Nephron (organoid): ENCODE results near the gene CFAP61.

ENCODE experiments used
- H3K27ac Mint-ChIP-seq, 3 experiments: 2 replicates each; pipeline ENCODE4 v1.8.0; 2020; ENCODE audit warnings: mixed read lengths in 3 of 3, mild to moderate bottlenecking in 2 of 3, moderate library complexity in 1 of 3
- H3K27me3 Mint-ChIP-seq: 2 replicates; pipeline ENCODE4 v1.8.0; 2021; ENCODE audit warnings: low read depth, mild to moderate bottlenecking, moderate library complexity, mixed read lengths
- H3K36me3 Mint-ChIP-seq: 2 replicates; pipeline ENCODE4 v1.8.0; 2020; ENCODE audit warnings: low read depth, mixed read lengths
- H3K4me1 Mint-ChIP-seq: 2 replicates; pipeline ENCODE4 v1.8.0; 2020; ENCODE audit warnings: mixed read lengths
- H3K4me3 Mint-ChIP-seq, 3 experiments: 2 replicates each; pipeline ENCODE4 v1.8.0; 2020; ENCODE audit warnings: mild to moderate bottlenecking in 3 of 3, mixed read lengths in 3 of 3, moderate library complexity in 2 of 3
- H3K9me3 Mint-ChIP-seq: 2 replicates; pipeline ENCODE4 v1.8.0; 2020; ENCODE audit warnings: mixed read lengths
- CTCF ChIP-seq, 3 experiments: fragments of 200-600 bp; sonication (generic); IDR thresholded peaks; one replicate each; pipeline ENCODE4 v1.5.0; 2021; ENCODE audit warnings: antibody characterized with exemption in 3 of 3; ENCODE audit not compliant: unreplicated experiment in 3 of 3

The CFAP61 gene

GRCh38 chr20:20396794-20397193, 344.5 kb downstream of the CFAP61 start:
- Mint-ChIP-seq H3K4me3 (no peak overlapping the region), H3K4me1 (peaks cover 23% of the 10 kb centered on the region), H3K27me3 (peaks cover 7% of the 10 kb centered on the region)

GRCh38 chr20:20398123-20398522, 345.8 kb downstream of the CFAP61 start:
- Mint-ChIP-seq H3K9me3 (no peaks in the 10 kb centered on the region), H3K27ac (no peak overlapping the region), H3K4me3 (no peak overlapping the region), H3K27me3 (peaks cover 9% of the 10 kb centered on the region), H3K36me3 (no peaks in the 10 kb centered on the region), H3K4me1 (peaks cover 20% of the 10 kb centered on the region)
- no peak for TF ChIP-seq CTCF (IDR thresholded peaks at IDR 0.05; ENCODE audit: unreplicated experiment in 3 of 3)

More at GRCh38 chr20:20396794-20397193, 344.5 kb downstream of the CFAP61 start:
- peaks cover 1% of the 10 kb centered on the region for H3K36me3 Mint-ChIP-seq
- no peak for TF ChIP-seq CTCF (IDR thresholded peaks at IDR 0.05; ENCODE audit: unreplicated experiment in 3 of 3)
- no peaks in the 10 kb centered on the region for H3K9me3 Mint-ChIP-seq
- no peak overlapping the region for H3K27ac Mint-ChIP-seq

- H3K27me3 Mint-ChIP-seq = peaks cover 13% of the 10 kb centered on the region
- peak overlapping the region in 2 of 3 experiments; percentile 45 to 55 for H3K27ac Mint-ChIP-seq
- peaks cover 8% of the 10 kb centered on the region for H3K4me1 Mint-ChIP-seq
- TF ChIP-seq CTCF (IDR thresholded peaks at IDR 0.05; ENCODE audit: unreplicated experiment in 3 of 3) = no peak
- H3K9me3 Mint-ChIP-seq = no peaks in the 10 kb centered on the region
- no peaks in the 10 kb centered on the region for H3K36me3 Mint-ChIP-seq
- no peak overlapping the region for H3K4me3 Mint-ChIP-seq
Observed at GRCh38 chr20:20399531-20400500, 347.5 kb downstream of the CFAP61 start.

- no peak overlapping the region for H3K4me3 Mint-ChIP-seq
- H3K9me3 Mint-ChIP-seq = no peaks in the 10 kb centered on the region
- H3K4me1 Mint-ChIP-seq = peaks cover 20% of the 10 kb centered on the region
- no peak overlapping the region for H3K27ac Mint-ChIP-seq
- no peaks in the 10 kb centered on the region for H3K36me3 Mint-ChIP-seq
- no peak for TF ChIP-seq CTCF (IDR thresholded peaks at IDR 0.05; ENCODE audit: unreplicated experiment in 3 of 3)
- H3K27me3 Mint-ChIP-seq = peaks cover 19% of the 10 kb centered on the region
Observed at GRCh38 chr20:20401991-20402390, 349.7 kb downstream of the CFAP61 start.

GRCh38 chr20:20404633-20405032, 352.3 kb downstream of the CFAP61 start:
- peaks cover 23% of the 10 kb centered on the region for H3K27me3 Mint-ChIP-seq
- H3K36me3 Mint-ChIP-seq = no peaks in the 10 kb centered on the region
- H3K9me3 Mint-ChIP-seq = no peaks in the 10 kb centered on the region
- peaks cover 35% of the 10 kb centered on the region for H3K4me1 Mint-ChIP-seq
- no peak overlapping the region for H3K4me3 Mint-ChIP-seq
- TF ChIP-seq CTCF (IDR thresholded peaks at IDR 0.05; ENCODE audit: unreplicated experiment in 3 of 3) = no peak
- H3K27ac Mint-ChIP-seq = no peak overlapping the region
